NCI-H526 (cell line): ENCODE measurements around the gene ATP5F1C.
"Not testable (repeated sequence)": the region's sequence is repeated elsewhere in the genome, so short reads cannot be mapped to it uniquely, and the experiment has no call there.

Experiments
- DNase-seq, 2 experiments: peaks; one replicate each; lab custom pipeline; 2025; lab: John Stamatoyannopoulos, UW

The ATP5F1C gene

GRCh38 chr10:7787857-7788638 lies at the start of gene ATP5F1C, which contains the start of gene KIN:
TSS of gene ATP5F1C (plus strand) at chr10:7788177. CDS start at chr10:7788208, 31 bp downstream.
TSS of gene KIN (minus strand) at chr10:7787993. CDS start at chr10:7787933, 60 bp downstream.
- peak; percentile 82 to 94 for DNase-seq

DNA sequence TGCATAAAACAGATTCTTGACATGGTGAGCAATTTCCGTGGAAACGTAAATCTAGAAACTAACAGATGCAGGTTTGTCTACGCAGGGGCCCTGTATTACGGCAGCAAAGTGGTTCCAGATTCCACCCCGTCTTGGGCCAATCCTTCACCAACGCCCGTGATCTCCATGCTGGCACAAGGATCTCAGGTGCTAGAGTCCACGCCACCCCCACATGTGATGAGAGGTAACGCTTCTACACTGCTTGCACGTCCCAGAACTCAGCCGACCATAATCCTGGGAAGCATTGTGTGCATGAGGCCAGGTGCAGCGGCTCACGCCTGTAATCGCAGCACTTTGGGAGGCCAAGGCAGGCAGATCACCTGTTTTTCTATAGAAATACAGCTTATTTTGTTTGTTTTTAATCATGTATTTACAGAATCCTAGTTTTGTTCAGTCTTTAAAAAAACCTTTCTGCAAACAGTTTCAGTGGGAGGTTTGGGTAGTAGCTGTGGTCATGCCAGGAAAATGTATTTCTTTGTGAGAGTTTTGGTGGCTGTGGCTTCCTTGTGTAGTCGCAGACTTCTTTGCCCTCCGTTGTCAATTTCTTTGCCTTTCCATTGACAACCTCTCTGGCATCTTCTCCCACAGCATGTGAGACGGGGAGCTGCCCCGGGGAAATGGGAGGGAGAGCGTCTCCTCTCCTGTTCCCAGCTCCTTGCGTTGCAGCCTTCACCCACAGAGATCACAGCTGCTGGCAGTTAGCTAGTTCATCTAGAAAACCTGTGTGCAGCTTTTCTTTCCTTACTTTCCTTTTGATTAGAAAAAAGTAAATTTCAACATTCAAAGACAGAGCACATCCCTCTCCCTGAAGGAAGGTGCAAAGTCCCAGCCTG lies 49.2 kb upstream of the ATP5F1C start:
- no peak for DNase-seq

DNA sequence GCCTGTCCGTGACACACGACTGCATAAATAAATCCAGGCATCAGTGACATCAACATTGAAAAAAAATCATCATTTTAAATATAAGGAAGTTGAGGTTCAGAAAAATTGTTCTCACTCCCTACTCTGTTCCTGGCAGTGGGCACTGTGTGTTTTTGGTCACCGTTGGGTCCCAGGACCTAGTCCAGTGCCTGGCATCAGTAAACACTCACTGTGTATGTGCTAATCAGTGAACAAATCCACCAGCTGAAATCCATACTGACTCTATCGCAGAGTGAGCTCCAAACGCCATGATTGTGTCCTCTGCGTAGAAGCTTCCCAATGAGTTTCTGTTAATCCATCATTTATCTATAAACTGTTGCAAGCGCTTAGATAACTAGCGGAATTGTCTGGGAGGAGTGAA lies 43.7 kb upstream of the ATP5F1C start:
- DNase-seq, result no peak

DNA sequence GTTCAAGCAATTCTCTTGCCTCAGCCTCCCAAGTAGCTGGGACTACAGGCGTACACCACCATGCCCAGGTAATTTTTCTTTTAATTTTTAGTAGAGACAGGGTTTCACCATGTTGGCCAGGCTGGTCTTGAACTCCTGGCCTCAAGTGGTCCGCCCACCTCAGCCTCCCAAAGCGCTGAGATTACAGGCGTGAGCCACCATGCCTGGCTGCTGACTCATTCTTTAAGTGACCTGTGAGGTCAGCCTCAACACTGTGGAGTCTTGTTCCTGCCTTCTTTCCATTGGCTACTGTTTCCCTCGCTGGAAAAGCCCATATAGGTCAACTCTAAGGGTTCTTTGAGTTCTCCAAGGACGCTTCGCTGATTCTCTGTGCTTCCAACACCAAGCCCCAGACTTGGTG lies 39.3 kb upstream of the ATP5F1C start:
- not testable (repeated sequence) for DNase-seq

GRCh38 chr10:7750222-7750621 lies 37.8 kb upstream of the ATP5F1C start:
- no peak for DNase-seq

- DNase-seq, result no peak
Measured at GRCh38 chr10:7752251-7752650, 35.7 kb upstream of the ATP5F1C start.

GRCh38 chr10:7755103-7755502 lies 32.9 kb upstream of the ATP5F1C start:
- no peak for DNase-seq

GRCh38 chr10:7756360-7756992 lies 31.5 kb upstream of the ATP5F1C start:
- peak; percentile 0 to 15 for DNase-seq

DNA sequence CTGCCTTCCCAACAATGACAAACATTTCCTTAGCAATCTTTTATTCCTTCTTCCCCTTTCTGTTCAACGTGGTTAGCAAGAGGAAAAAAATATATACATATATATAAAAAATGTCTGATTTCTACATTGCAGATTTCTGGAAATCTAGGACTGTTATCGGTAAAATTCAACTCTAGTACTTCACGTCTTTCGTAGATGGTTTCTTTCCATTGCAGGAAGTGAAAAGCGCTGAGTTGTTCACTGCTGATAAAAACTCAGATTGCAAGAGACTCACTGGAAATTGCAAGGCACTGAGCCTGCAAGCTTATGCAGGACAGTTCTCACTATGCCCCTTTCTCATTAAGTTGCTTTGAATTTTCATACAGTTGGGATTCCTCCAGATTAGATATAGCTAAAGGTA lies 24.0 kb upstream of the ATP5F1C start:
- DNase-seq, result no peak

- no peak for DNase-seq
Measured at GRCh38 chr10:7766241-7766640, 21.7 kb upstream of the ATP5F1C start.

GRCh38 chr10:7767209-7767608 lies 20.8 kb upstream of the ATP5F1C start:
- DNase-seq, result no peak

DNA sequence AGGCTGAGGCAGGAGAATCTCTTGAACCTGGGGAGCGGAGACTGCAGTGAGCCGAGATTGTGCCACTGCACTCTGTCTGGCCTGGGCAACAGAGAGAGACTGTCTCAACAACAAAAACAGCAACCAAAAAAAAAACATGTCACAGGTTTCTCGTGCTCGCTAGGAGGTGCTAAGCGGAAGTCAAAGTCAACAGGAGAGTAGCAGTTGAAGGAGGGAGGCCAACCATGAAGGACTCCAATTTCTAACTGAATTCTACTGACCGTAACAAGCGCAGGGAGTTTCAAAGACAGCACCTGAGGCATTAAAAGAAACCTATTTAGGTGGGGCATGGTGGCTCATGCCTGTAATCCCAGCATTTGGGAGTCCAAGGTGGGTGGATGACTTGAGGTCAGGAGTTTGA lies 19.6 kb upstream of the ATP5F1C start:
- DNase-seq, result no peak

GRCh38 chr10:7773845-7774801 lies 13.9 kb upstream of the ATP5F1C start:
- no peak for DNase-seq

- no peak for DNase-seq
Measured at GRCh38 chr10:7776777-7777176, 11.2 kb upstream of the ATP5F1C start.

DNA sequence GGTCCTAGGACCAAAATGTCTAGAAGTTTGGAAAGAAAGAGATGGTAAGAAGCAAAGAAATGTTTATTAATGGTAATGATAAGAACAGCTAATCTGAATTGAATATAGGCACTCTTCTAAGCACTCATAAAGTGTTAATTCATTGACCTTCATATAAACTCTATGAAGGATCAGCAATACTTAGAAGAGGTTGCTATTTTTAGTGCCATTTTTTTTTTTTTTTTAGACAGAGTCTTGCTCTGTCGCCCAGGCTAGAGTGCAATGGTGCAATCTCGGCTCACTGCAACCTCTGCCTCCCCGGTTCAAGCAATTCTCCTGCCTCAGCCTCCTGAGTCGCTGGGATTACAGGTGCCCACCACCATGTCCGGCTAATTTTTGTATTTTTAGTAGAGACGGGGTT lies 5.8 kb upstream of the ATP5F1C start:
- DNase-seq, result not testable (repeated sequence)

GRCh38 chr10:7786430-7786829 lies 1.5 kb upstream of the ATP5F1C start:
- no peak for DNase-seq

- no peak for DNase-seq
Measured at GRCh38 chr10:7787150-7787856, 674 bp upstream of the ATP5F1C start.

DNA sequence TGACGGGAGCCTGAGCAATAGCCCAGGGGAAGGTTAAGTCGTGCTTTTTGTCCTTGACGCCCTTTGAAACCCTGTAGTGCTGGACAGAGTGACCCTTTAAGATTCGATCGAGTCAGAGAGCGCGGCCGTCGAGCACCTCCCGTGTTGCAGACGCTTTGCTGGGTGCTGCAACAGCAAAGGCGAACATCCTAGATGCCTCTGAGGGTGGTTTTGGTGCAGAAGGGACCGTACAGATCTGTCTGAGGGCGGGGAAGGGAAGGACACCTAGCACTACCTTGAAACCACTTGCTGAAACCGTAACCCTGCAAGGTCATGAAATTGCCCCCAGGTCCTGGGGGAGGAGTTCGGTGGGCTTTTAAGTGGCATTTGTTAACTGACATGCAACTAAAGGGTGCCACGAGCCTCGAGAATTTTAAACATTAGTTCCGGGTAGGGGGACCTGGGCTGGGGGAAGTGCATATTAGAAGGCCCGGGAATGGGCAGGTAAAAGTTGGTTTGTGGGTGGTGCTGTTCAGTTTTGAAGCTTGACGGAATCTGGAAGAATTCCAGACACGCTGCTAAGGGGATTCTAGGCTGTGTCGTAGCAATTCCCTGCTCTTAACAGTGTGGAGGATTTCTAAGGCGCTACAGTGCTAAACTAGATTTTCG lies 786 bp downstream of the ATP5F1C start:
- peak in 1 of 2 experiments; percentile 23 for DNase-seq

- no peak for DNase-seq
Measured at GRCh38 chr10:7789390-7789789, 1.4 kb downstream of the ATP5F1C start.

GRCh38 chr10:7792541-7792940 lies 4.6 kb downstream of the ATP5F1C start:
- no peak for DNase-seq
